IMR-90 (cell line): ENCODE data around the gene PPARG. TPM values are rescaled to one million over a fixed set of nuclear protein-coding genes. Genes with fewer than 3 reads are reported as not detected.

Experiments used
- ATAC-seq: fragments of 200-7000 bp; cut with Tn5 transposase; 2 replicates; pipeline ENCODE4 v1.9.1; 2020; ENCODE audit warnings: low read depth, mild to moderate bottlenecking, moderate library complexity
- BruUV-seq: library from RNA; stranded (reverse); fragments of 400-500 nt; replicated peaks from 2 replicates; lab custom pipeline; 2021; lab: Mats Ljungman, UMichigan
- CTCF ChIA-PET: fragments of 300-600 bp; formaldehyde crosslinking; extraction: SDS; loops from one replicate; lab custom pipeline; 2021; ENCODE audit warnings: antibody characterized with exemption; lab: Yijun Ruan, JAX
- POLR2A ChIA-PET: fragments of 300-600 bp; sonication (Branson Sonifier 250); formaldehyde crosslinking; loops from one replicate; lab custom pipeline; 2022; ENCODE audit warnings: antibody characterized with exemption; ENCODE audit not compliant: unreplicated experiment; lab: Charles Lee
- DNase-seq: peaks from one replicate; pipeline ENCODE4 v3.0.0; 2013
- H2AFZ ChIP-seq: replicated peaks from 2 replicates; pipeline ENCODE3; 2013; ENCODE audit warnings: low read length, mild to moderate bottlenecking; ENCODE audit not compliant: poor library complexity
- H2AK5ac ChIP-seq: 2 replicates; pipeline ENCODE4 v1.6.1; 2013; ENCODE audit warnings: low read depth, low read length, inconsistent platforms
- H2AK9ac ChIP-seq: replicated peaks from 2 replicates; pipeline ENCODE3; 2013; ENCODE audit warnings: mild to moderate bottlenecking, low read depth, low read length, moderate library complexity; ENCODE audit not compliant: poor library complexity
- H2BK120ac ChIP-seq: 2 replicates; pipeline ENCODE4 v1.6.1; 2013; ENCODE audit warnings: low read depth, low read length, inconsistent platforms
- H2BK15ac ChIP-seq: 3 replicates; pipeline ENCODE4 v1.6.1; 2013; ENCODE audit warnings: low read depth, low read length, inconsistent platforms
- H2BK20ac ChIP-seq: 2 replicates; pipeline ENCODE4 v1.6.1; 2013; ENCODE audit warnings: low read depth, mild to moderate bottlenecking, inconsistent platforms, low read length, moderate library complexity
- H2BK5ac ChIP-seq: 2 replicates; pipeline ENCODE4 v1.6.1; 2013; ENCODE audit warnings: mild to moderate bottlenecking, low read depth, low read length, inconsistent platforms; ENCODE audit not compliant: poor library complexity, severe bottlenecking
- H3K14ac ChIP-seq: replicated peaks from 2 replicates; pipeline ENCODE4 v1.6.1; 2013; ENCODE audit warnings: low read depth, low read length, inconsistent platforms
- H3K18ac ChIP-seq: 2 replicates; pipeline ENCODE4 v1.6.1; 2013; ENCODE audit warnings: low read depth, low read length, control low read depth
- H3K23ac ChIP-seq: 2 replicates; pipeline ENCODE4 v1.6.1; 2013; ENCODE audit warnings: low read depth, low read length, inconsistent platforms
- H3K27ac ChIP-seq: 2 replicates; pipeline ENCODE4 v1.5.1; 2013; ENCODE audit warnings: mild to moderate bottlenecking, control low read depth, low read length; ENCODE audit not compliant: insufficient read depth
- H3K27me3 ChIP-seq: 2 replicates; pipeline ENCODE4 v1.6.1; 2013; ENCODE audit warnings: low read length; ENCODE audit not compliant: control insufficient read depth, insufficient read depth
- H3K36me3 ChIP-seq: 2 replicates; pipeline ENCODE4 v1.6.1; 2013; ENCODE audit warnings: low read length, mixed read lengths; ENCODE audit not compliant: control insufficient read depth, insufficient read depth
- H3K4ac ChIP-seq: 2 replicates; pipeline ENCODE4 v1.6.1; 2013; ENCODE audit warnings: low read depth, low read length, inconsistent platforms
- H3K4me1 ChIP-seq: 2 replicates; pipeline ENCODE4 v1.6.1; 2013; ENCODE audit warnings: low read length, mixed read lengths; ENCODE audit not compliant: control insufficient read depth, insufficient read depth
- H3K4me2 ChIP-seq: 2 replicates; pipeline ENCODE4 v1.6.1; 2013; ENCODE audit warnings: low read depth, mild to moderate bottlenecking, control low read depth, low read length, moderate library complexity
- H3K4me3 ChIP-seq: 2 replicates; pipeline ENCODE4 v1.5.1; 2013; ENCODE audit warnings: low read depth, mild to moderate bottlenecking, control low read depth, low read length, moderate library complexity; ENCODE audit not compliant: insufficient read depth
- H3K56ac ChIP-seq: 2 replicates; pipeline ENCODE4 v1.6.1; 2013; ENCODE audit warnings: low read length, inconsistent platforms; ENCODE audit not compliant: insufficient read depth; ENCODE audit errors: extremely low read depth
- H3K79me1 ChIP-seq, 2 experiments: 2 replicates each; pipeline ENCODE4 v1.6.1; 2013; ENCODE audit warnings: low read length in 2 of 2, inconsistent platforms in 1 of 2, low read depth in 1 of 2
- H3K9ac ChIP-seq: 2 replicates; pipeline ENCODE4 v1.6.1; 2013; ENCODE audit warnings: low read depth, low read length, control low read depth
- H3K9me1 ChIP-seq: 2 replicates; pipeline ENCODE4 v1.6.1; 2013; ENCODE audit warnings: low read length, inconsistent platforms; ENCODE audit not compliant: insufficient read depth
- H3K9me3 ChIP-seq: 2 replicates; pipeline ENCODE4 v1.6.1; 2013; ENCODE audit warnings: low read length; ENCODE audit not compliant: control insufficient read depth, insufficient read depth
- H4K20me1 ChIP-seq: 2 replicates; pipeline ENCODE4 v1.6.1; 2013; ENCODE audit warnings: low read length, inconsistent platforms; ENCODE audit not compliant: insufficient read depth
- H4K5ac ChIP-seq: 2 replicates; pipeline ENCODE4 v1.6.1; 2013; ENCODE audit warnings: mild to moderate bottlenecking, low read depth, low read length, control low read depth
- H4K8ac ChIP-seq, 2 experiments: 2 replicates each; pipeline ENCODE4 v1.6.1; 2013; ENCODE audit warnings: low read depth in 2 of 2, low read length in 2 of 2, control low read depth in 1 of 2, inconsistent platforms in 1 of 2
- H4K91ac ChIP-seq: 2 replicates; pipeline ENCODE4 v1.6.1; 2013; ENCODE audit warnings: low read depth, low read length, inconsistent platforms; ENCODE audit not compliant: insufficient read depth
- CEBPB ChIP-seq: IDR thresholded peaks from 2 replicates; pipeline ENCODE4 v1.6.1; 2012; ENCODE audit warnings: low read depth, low read length, improper control_type of control experiment
- CHD1 ChIP-seq: IDR thresholded peaks from 2 replicates; pipeline ENCODE4 v1.6.1; 2012; ENCODE audit warnings: low read depth, low read length, improper control_type of control experiment
- ELK1 ChIP-seq: fragments of 150-350 bp; IDR thresholded peaks from 2 replicates; pipeline ENCODE4 v1.6.1; 2016; ENCODE audit warnings: low read depth, mild to moderate bottlenecking, low read length, moderate library complexity, borderline replicate concordance
- FOS ChIP-seq: fragments of 150-350 bp; IDR thresholded peaks from 2 replicates; pipeline ENCODE4 v1.6.1; 2016; ENCODE audit warnings: low read depth, low read length
- MAFK ChIP-seq: IDR thresholded peaks from 2 replicates; pipeline ENCODE4 v1.6.1; 2012; ENCODE audit warnings: low read depth, low read length, improper control_type of control experiment
- MAZ ChIP-seq: IDR thresholded peaks from 2 replicates; pipeline ENCODE4 v1.6.1; 2012; ENCODE audit warnings: low read depth, mild to moderate bottlenecking, low read length, improper control_type of control experiment, moderate library complexity, borderline replicate concordance
- MXI1 ChIP-seq: IDR thresholded peaks from 2 replicates; pipeline ENCODE4 v1.6.1; 2012; ENCODE audit warnings: low read depth, mild to moderate bottlenecking, low read length, moderate library complexity, borderline replicate concordance
- NFE2L2 ChIP-seq: fragments of 150-350 bp; IDR thresholded peaks from 2 replicates; pipeline ENCODE4 v1.6.1; 2016; ENCODE audit warnings: low read depth, mild to moderate bottlenecking, low read length
- RAD21 ChIP-seq: IDR thresholded peaks from 2 replicates; pipeline ENCODE4 v1.6.1; 2012; ENCODE audit warnings: low read length, improper control_type of control experiment
- RCOR1 ChIP-seq: IDR thresholded peaks from 2 replicates; pipeline ENCODE4 v1.6.1; 2012; ENCODE audit warnings: mild to moderate bottlenecking, low read length, improper control_type of control experiment; ENCODE audit not compliant: insufficient replicate concordance
- RFX5 ChIP-seq: IDR thresholded peaks from 2 replicates; pipeline ENCODE4 v1.8.0; 2012; ENCODE audit warnings: low read depth, mild to moderate bottlenecking, low read length, moderate library complexity
- SMC3 ChIP-seq: fragments of 150-350 bp; IDR thresholded peaks from 2 replicates; pipeline ENCODE4 v1.6.1; 2016; ENCODE audit warnings: low read depth, mild to moderate bottlenecking, antibody characterized with exemption, low read length, moderate library complexity
- USF2 ChIP-seq: fragments of 150-350 bp; IDR thresholded peaks from 2 replicates; pipeline ENCODE4 v1.6.1; 2017; ENCODE audit warnings: mild to moderate bottlenecking, antibody characterized with exemption, low read length, low read depth
- WGBS, 2 experiments: methylation state at CpG; one replicate each; pipeline versions ENCODE4 v1.1.5 to v1.1.7; 2013; ENCODE audit warnings: missing lambda C conversion rate in 2 of 2; ENCODE audit not compliant: insufficient read length in 1 of 2; ENCODE audit errors: extremely low coverage in 2 of 2; 5-methylcytosine and 5-hydroxymethylcytosine counted together
- dilution Hi-C: fragments of 300-500 bp; cut with HindIII; formaldehyde crosslinking; loops from one replicate; pipeline ENCODE4 v1.14.3; 2018; ENCODE audit warnings: low sequenced_read_pairs; ENCODE audit not compliant: unreplicated experiment
- in situ Hi-C: fragments of 300-500 bp; cut with MboI; formaldehyde crosslinking; loops from 3 replicates; pipeline ENCODE4 v1.14.3; 2019; ENCODE audit warnings: low sequenced_read_pairs, inconsistent platforms, mixed read lengths
- intact Hi-C: fragments of 100-400 bp; cut with micrococcal nuclease; formaldehyde crosslinking; loops from 2 replicates; pipeline ENCODE4 v1.10.0; 2022
- polyA plus RNA-seq, 3 experiments: library from polyadenylated mRNA; depleted of rRNA; stranded (reverse); fragments of >200 nt; gene quantifications; 2 replicates each; pipeline ENCODE4 v1.2.3, GENCODE V29; 2012; ENCODE audit warnings: low replicate concordance in 1 of 3
- total RNA-seq: library from RNA; depleted of rRNA; stranded (reverse); fragments of >200 nt; gene quantifications from 2 replicates; pipeline ENCODE4 v1.2.3, GENCODE V29; 2012

Gene PPARG
- total and polyA plus RNA-seq, 2 of the 4 experiments (the other 2 are of a cell fraction), result 11.2 to 23.8 TPM

- Histone ChIP-seq H2AK5ac (no peak overlapping the region), H3K9me3 (no peaks in the 10 kb centered on the region), H2BK5ac (no peak overlapping the region), H4K91ac (no peak overlapping the region), H2BK15ac (no peak overlapping the region), H2BK20ac (no peak overlapping the region), H4K8ac (no peak overlapping the region), H2AK9ac (no peak overlapping the region), H3K18ac (no peak overlapping the region), H4K5ac (no peak overlapping the region), H3K9ac (no peak overlapping the region), H3K4ac (no peak overlapping the region), H3K14ac (no peak overlapping the region), H2BK120ac (no peak overlapping the region), H3K4me1 (peaks cover 9% of the 10 kb centered on the region), H4K20me1 (no peaks in the 10 kb centered on the region), H3K27ac (no peak overlapping the region), H3K36me3 (peaks cover 6% of the 10 kb centered on the region; the same call in 1 of the 2 replicates), H3K79me1 (no peaks in the 10 kb centered on the region), H3K27me3 (0 out of 2 replicates have a peak, but pooled peaks cover 2% of the 10 kb centered on the region), H3K4me3 (no peak overlapping the region), H2AFZ (no peak overlapping the region), H3K9me1 (0 out of 2 replicates have a peak, but pooled peaks cover 3% of the 10 kb centered on the region), H3K23ac (no peak overlapping the region), H3K56ac (no peak overlapping the region), H3K4me2 (no peak overlapping the region)
- TF ChIP-seq USF2, result no peak
- TF ChIP-seq CHD1, result no peak
- no peak for TF ChIP-seq CEBPB
- no peak for TF ChIP-seq SMC3
- no peak for TF ChIP-seq FOS
- TF ChIP-seq MXI1, result no peak
- TF ChIP-seq NFE2L2, result no peak
- TF ChIP-seq MAFK, result no peak
- TF ChIP-seq RAD21, result no peak
- TF ChIP-seq ELK1, result no peak
- no peak for TF ChIP-seq MAZ
- no peak for TF ChIP-seq RCOR1
- TF ChIP-seq RFX5, result no peak
- no peak for DNase-seq
- intact Hi-C loops, result loop anchor here (1.0 kb wide), 1 partner anchor 35 kb away; no protein-coding TSS in a partner anchor
- in situ Hi-C loops, result no loop called here
- CTCF ChIA-PET, result no interaction called here
- dilution Hi-C loops, result no loop called here
- no TSS peak for BruUV-seq
- POLR2A ChIA-PET, result no interaction called here
- ATAC-seq, result no peak
- WGBS, 2 experiments, result 93% methylated on average over 3 of the region's 4 CpGs; no CpG with 5 or more reads in 1 of the 2 experiments
Observed at GRCh38 chr3:12438318-12438717, 149.4 kb downstream of the PPARG start.
